ENCODE measurements around the gene NHLRC4. TPM values are rescaled to one million over a fixed set of nuclear protein-coding genes. Genes with fewer than 3 reads are reported as not detected.
A peak's percentile ranks its signal among the peaks of the same experiment; 100 is the strongest.

NHLRC4 gene, protein sequence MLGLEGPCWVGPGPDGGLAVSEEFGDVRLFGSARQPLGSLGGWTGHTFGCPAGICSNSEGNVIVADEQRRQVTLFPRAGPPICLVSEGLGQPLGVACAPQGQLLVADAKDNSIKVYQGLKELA
- total RNA-seq (2021; fragmentation: NEBNext Ultra II Directional; extraction: Animal tissue kit (Norgen Biotek cat#: 25700)) (0.75 and 0.76 TPM in 2 replicates), polyA plus RNA-seq (2011; rRNA removed) (0.60 and 0.72 TPM in 2 replicates), polyA minus RNA-seq (2011; rRNA and poly(A)+ RNA removed) (0.09 and 0.20 TPM in 2 replicates)
- polyA plus RNA-seq (2011; cell fraction: cytosol; rRNA removed) = 0.78 TPM
- polyA plus RNA-seq (2011; cell fraction: nucleus; rRNA removed) = 1.7 TPM
- polyA plus RNA-seq (2012, experiment 1 of 2) = 0.56 to 0.72 TPM (median 0.63 TPM) in 4 replicates
- 0.76 TPM for polyA plus RNA-seq (2012, experiment 2 of 2)
- 0.26 TPM for polyA plus RNA-seq (2013, experiment 1 of 2)
- polyA plus RNA-seq (2013, experiment 2 of 2) = 0.33 TPM
- not detected for polyA minus RNA-seq (2011; cell fraction: cytosol; rRNA and poly(A)+ RNA removed)
- polyA minus RNA-seq (2011; cell fraction: nucleus; rRNA and poly(A)+ RNA removed) = 1.5 TPM
- long read RNA-seq, experiment 1 = 0 reads
- long read RNA-seq, experiment 2, partial matches to known transcripts = 0 of 1 reads
- long read RNA-seq, experiment 2, other reads (novel, unspliced or antisense) = 0 of 1 reads

DNA sequence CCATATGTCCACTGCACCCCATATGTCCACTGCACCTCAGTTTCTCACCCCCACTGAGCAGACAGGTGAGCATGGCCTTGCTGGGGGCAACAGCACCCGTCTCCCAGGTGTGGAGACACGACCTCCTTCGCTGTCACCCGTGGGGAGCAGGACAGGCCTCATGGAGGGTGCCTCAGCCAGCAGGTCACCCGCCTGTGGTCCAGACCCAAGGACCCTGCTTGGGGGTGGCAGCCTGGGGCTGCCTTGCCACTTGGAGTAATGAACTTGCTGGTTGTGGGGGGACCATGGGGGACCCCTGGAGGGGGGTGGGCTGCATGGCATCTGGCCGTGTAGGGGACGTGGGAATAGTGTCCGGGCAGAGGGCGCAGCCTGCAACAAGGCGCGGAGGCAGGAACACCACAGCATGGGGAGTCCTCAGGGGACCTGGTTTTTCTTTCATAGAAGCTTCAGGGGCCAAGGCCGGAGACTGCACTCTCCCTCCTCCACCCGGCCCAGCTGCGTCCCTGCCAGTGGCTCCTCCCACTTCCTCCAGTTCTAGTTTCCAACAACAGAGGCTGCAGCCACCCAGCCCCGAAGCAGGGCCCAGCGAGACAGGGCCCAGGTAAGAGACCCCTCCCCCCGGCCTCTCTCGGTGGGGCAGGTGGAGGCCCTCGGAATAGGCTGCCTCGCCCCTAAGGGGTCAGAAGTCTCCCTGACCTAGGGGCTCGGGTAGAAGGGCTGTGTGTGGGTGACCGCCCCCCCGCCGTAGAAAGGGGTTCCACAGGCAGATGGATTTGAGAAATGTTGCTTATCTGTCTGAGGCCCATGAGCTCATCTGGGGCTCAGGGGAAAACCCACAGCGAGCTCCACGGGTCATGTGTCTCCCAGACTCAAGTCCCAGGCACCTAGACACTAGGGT lies at the start of gene NHLRC4:
NHLRC4 (plus strand) TSS at position 531 of the 898 bp plus-strand sequence. CDS start 1,043 bp downstream, outside the sequence.
- peak within 1 kb of the TSS; percentile 28; the same call in 1 of the 2 replicates for H2AK5ac ChIP-seq (ENCODE audit: low read depth, low read length)
- H4K20me1 ChIP-seq (replicated peaks in 1 of 2; ENCODE audit: control insufficient read depth in 1 of 2, insufficient read depth in 2 of 2, low read length in 2 of 2) = peaks cover 0 to 5% of the 10 kb centered on the region in 2 experiments
- peaks cover 0 to 27% (median 12%) of the 10 kb centered on the region in 4 experiments; a peak in 5 of 7 replicates for H3K4me1 ChIP-seq (replicated peaks in 1 of 4; ENCODE audit: control insufficient read depth in 3 of 4, insufficient read depth in 4 of 4, low read length in 3 of 4)
- no peak within 1 kb of the TSS for H2AFZ ChIP-seq (ENCODE audit: low read length)
- H2BK15ac ChIP-seq (ENCODE audit: low read length) = peak within 1 kb of the TSS; percentile 97; the same call in 1 of the 2 replicates
- peak within 1 kb of the TSS; percentile 44; the same call in 1 of the 2 replicates for H2BK12ac ChIP-seq (ENCODE audit: low read depth, low read length)
- H4K91ac ChIP-seq (replicated peaks; ENCODE audit: insufficient read length, low read length) = peak within 1 kb of the TSS; percentile 99
- no peak within 1 kb of the TSS for H3K14ac ChIP-seq (ENCODE audit: insufficient read length)
- peaks cover 0 to 3% (median 2%) of the 10 kb centered on the region in 4 experiments; a peak in 5 of 7 replicates for H3K27me3 ChIP-seq (replicated peaks in 1 of 4; ENCODE audit: control insufficient read depth in 3 of 4, extremely low read depth in 1 of 4, insufficient read depth in 3 of 4, low read length in 3 of 4)
- H4K8ac ChIP-seq (ENCODE audit: extremely low read depth, insufficient read depth, low read length) = peak within 1 kb of the TSS; percentile 35
- WGBS, 2 experiments (ENCODE audit: extremely low coverage in 1 of 2, insufficient coverage in 1 of 2, insufficient read length in 1 of 2, insufficient replicate concordance in 2 of 2, low coverage in 1 of 2, low lambda C conversion rate in 2 of 2, missing lambda C conversion rate in 1 of 2) = 58% methylated on average over 25 of the region's 26 CpGs; no CpG with 5 or more reads in 1 of the 2 experiments
- H3K9me3 ChIP-seq (ENCODE audit: insufficient read depth in 2 of 2, low read depth in 1 of 2, low read length in 1 of 2) = no peaks in the 10 kb centered on the region
- no peak within 1 kb of the TSS for H3K56ac ChIP-seq (replicated peaks; ENCODE audit: insufficient read length, low read depth, low read length)
- H3K4ac ChIP-seq (replicated peaks; ENCODE audit: insufficient read length, low read depth, low read length) = peak within 1 kb of the TSS; percentile 57
- peak within 1 kb of the TSS in 1 of 2 experiments; percentile 53; a peak in 1 of 4 replicates for H3K4me2 ChIP-seq (ENCODE audit: insufficient read depth in 1 of 2, low read depth in 2 of 2, low read length in 2 of 2)
- H2BK120ac ChIP-seq (replicated peaks; ENCODE audit: low read depth, low read length) = peak within 1 kb of the TSS; percentile 54
- H3K27ac ChIP-seq (ENCODE audit: low read depth, low read length) = no peak within 1 kb of the TSS
- FAIRE-seq = no peak
- no peak for DNase-seq (ENCODE audit: low read depth in 1 of 2, low spot score in 2 of 2)
- H3K23ac ChIP-seq (ENCODE audit: insufficient read length) = no peak within 1 kb of the TSS
- peak within 1 kb of the TSS; percentile 66; the same call in 1 of the 2 replicates for H2BK5ac ChIP-seq (ENCODE audit: low read depth, low read length)
- peak within 1 kb of the TSS; percentile 71 for H3K18ac ChIP-seq (ENCODE audit: extremely low read depth, low read length)
- no peak within 1 kb of the TSS for H3K9ac ChIP-seq (replicated peaks in 1 of 4; ENCODE audit: extremely low read depth in 1 of 4, low read depth in 3 of 4, low read length in 3 of 4)
- H2BK20ac ChIP-seq (ENCODE audit: low read length) = peak within 1 kb of the TSS; percentile 72; the same call in 1 of the 2 replicates
- H3K79me2 ChIP-seq (ENCODE audit: control insufficient read depth in 1 of 2, insufficient read depth in 2 of 2, low read length in 2 of 2) = peaks cover 0 to 9% of the 10 kb centered on the region in 2 experiments; a peak in 1 of 4 replicates
- ChIA-PET POLR2A (ENCODE audit: partially characterized antibody) (interaction anchor here (0.6 to 7.9 kb wide), 13 partner anchors 9 to 240 kb away, joined by 3 to 58 read pairs (median 3); partner anchors contain the start of genes CAPN15, METTL26, WDR24 and WFIKKN1), CTCF (ENCODE audit: partially characterized antibody) (interaction anchor here (0.7 to 2.3 kb wide), 10 partner anchors 10 to 82 kb away, joined by 3 to 14 read pairs (median 4); no protein-coding TSS in a partner anchor)
- H3K36me3 ChIP-seq (ENCODE audit: control insufficient read depth in 2 of 4, insufficient read depth in 4 of 4, low read length in 3 of 4) = no peaks in the 10 kb centered on the region
- peak within 1 kb of the TSS; percentile 16 for H4K5ac ChIP-seq (ENCODE audit: insufficient read length, low read depth, low read length)
- H3K4me3 ChIP-seq (ENCODE audit: extremely low read depth in 1 of 4, insufficient read depth in 2 of 4, low read depth in 3 of 4, low read length in 4 of 4) = 0 out of 8 replicates have a peak within 1 kb of the TSS, but pooled peaks of 1 of the 4 experiments have one; percentile 20
- H3K79me1 ChIP-seq (ENCODE audit: low read depth, low read length) = no peaks in the 10 kb centered on the region; the same call in none of the 2 replicates
- peaks cover 12% of the 10 kb centered on the region for H3K23me2 ChIP-seq (ENCODE audit: low read depth, low read length)
- TF ChIP-seq KDM5A (IDR thresholded peaks at IDR 0.05; ENCODE audit: low read length) (no peak), SP4 (IDR thresholded peaks at IDR 0.05; ENCODE audit: low read length) (no peak), BACH1 (IDR thresholded peaks at IDR 0.05; ENCODE audit: low read length) (no peak), RBBP5 (IDR thresholded peaks at IDR 0.05; ENCODE audit: borderline replicate concordance, low read depth, low read length) (no peak), EGR1 (IDR thresholded peaks at IDR 0.05; ENCODE audit: borderline replicate concordance, low read depth, low read length) (no peak), PHF8 (conservative IDR thresholded peaks at IDR 0.05; ENCODE audit: low read depth, low read length) (no peak)
- TF ChIP-seq, protein P1, sequence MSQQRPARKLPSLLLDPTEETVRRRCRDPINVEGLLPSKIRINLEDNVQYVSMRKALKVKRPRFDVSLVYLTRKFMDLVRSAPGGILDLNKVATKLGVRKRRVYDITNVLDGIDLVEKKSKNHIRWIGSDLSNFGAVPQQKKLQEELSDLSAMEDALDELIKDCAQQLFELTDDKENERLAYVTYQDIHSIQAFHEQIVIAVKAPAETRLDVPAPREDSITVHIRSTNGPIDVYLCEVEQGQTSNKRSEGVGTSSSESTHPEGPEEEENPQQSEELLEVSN (IDR thresholded peaks at IDR 0.05) = no peak

All from H1 (cell line).